Testis (tissue), 2 donors: Measurements from ENCODE around the gene WWC2.

Experiments used
- POLR2A ChIP-seq: fragments of 450-650 bp; IDR thresholded peaks from one replicate; pipeline ENCODE4 v1.6.1; 2017; ENCODE audit warnings: antibody characterized with exemption, mild to moderate bottlenecking, moderate library complexity
- TF ChIP-seq, protein P1 (sequence below), 3 experiments: fragments of 450-650 bp in 2 of 3; fragments of 200-600 bp in 1 of 3; sonication (generic) in 1 of 3; IDR thresholded peaks; one replicate each; pipeline ENCODE4 v1.5.1; 2016 to 2019; ENCODE audit warnings: antibody characterized with exemption in 3 of 3, mild to moderate bottlenecking in 2 of 3, moderate library complexity in 1 of 3

DNA sequence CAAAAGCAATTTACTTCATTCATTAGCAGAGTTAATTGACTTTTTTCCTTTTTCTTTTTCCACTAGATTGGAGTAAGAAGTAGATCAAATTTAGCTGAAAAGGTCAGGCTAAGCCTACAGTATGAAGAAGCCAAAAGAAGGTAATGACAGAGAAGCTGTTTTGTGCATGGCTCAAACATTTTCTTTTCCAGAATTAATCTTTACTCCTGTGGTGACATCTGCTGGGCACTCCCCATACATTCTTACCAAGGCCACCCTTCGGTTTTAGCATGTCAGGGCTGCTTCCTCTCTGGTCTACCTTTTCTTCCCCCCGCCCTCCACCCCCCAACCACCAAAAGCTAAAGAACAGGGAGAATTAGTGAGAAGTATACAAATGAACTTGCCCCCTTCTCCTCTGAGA lies 150.8 kb downstream of the WWC2 start:
- TF ChIP-seq, protein P1, sequence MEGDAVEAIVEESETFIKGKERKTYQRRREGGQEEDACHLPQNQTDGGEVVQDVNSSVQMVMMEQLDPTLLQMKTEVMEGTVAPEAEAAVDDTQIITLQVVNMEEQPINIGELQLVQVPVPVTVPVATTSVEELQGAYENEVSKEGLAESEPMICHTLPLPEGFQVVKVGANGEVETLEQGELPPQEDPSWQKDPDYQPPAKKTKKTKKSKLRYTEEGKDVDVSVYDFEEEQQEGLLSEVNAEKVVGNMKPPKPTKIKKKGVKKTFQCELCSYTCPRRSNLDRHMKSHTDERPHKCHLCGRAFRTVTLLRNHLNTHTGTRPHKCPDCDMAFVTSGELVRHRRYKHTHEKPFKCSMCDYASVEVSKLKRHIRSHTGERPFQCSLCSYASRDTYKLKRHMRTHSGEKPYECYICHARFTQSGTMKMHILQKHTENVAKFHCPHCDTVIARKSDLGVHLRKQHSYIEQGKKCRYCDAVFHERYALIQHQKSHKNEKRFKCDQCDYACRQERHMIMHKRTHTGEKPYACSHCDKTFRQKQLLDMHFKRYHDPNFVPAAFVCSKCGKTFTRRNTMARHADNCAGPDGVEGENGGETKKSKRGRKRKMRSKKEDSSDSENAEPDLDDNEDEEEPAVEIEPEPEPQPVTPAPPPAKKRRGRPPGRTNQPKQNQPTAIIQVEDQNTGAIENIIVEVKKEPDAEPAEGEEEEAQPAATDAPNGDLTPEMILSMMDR (IDR thresholded peaks at IDR 0.05), result peak in 1 of 3 experiments; percentile 15
- no peak for TF ChIP-seq POLR2A
